Mesodermal cell (in vitro differentiated cells): ENCODE measurements around the gene SNAPC5.
"Not testable (repeated sequence)": the region's sequence is repeated elsewhere in the genome, so short reads cannot be mapped to it uniquely, and the experiment has no call there.

Experiments used
- H3K27ac ChIP-seq: 2 replicates; pipeline ENCODE4 v1.7.0; 2013; ENCODE audit warnings: mild to moderate bottlenecking, low read depth, low read length, moderate library complexity; ENCODE audit not compliant: severe bottlenecking
- H3K36me3 ChIP-seq: 2 replicates; pipeline ENCODE4 v1.7.1; 2013; ENCODE audit warnings: mild to moderate bottlenecking, low read length, moderate library complexity; ENCODE audit not compliant: control insufficient read depth, insufficient read depth
- H3K4me1 ChIP-seq: one replicate; pipeline ENCODE4 v1.7.1; 2013; ENCODE audit warnings: mild to moderate bottlenecking, low read length; ENCODE audit not compliant: insufficient read depth, control insufficient read depth, poor library complexity, severe bottlenecking
- H3K4me3 ChIP-seq: 2 replicates; pipeline ENCODE4 v1.7.0; 2013; ENCODE audit warnings: low read length, control low read depth, mild to moderate bottlenecking; ENCODE audit not compliant: insufficient read depth, poor library complexity, severe bottlenecking; ENCODE audit errors: extremely low read depth
- H3K9me3 ChIP-seq: 2 replicates; pipeline ENCODE4 v1.7.1; 2013; ENCODE audit warnings: mild to moderate bottlenecking, low read length, moderate library complexity; ENCODE audit not compliant: control insufficient read depth
- WGBS, 2 experiments: methylation state at CpG; one replicate each; pipeline ENCODE4 v1.1.5; 2013; ENCODE audit warnings: missing lambda C conversion rate in 2 of 2; ENCODE audit not compliant: insufficient coverage in 2 of 2; 5-methylcytosine and 5-hydroxymethylcytosine counted together

SNAPC5 gene

GRCh38 chr15:66505430-66505811, 7.9 kb upstream of the SNAPC5 start:
- Histone ChIP-seq H3K4me3 (peak overlapping the region; percentile 83), H3K9me3 (no peaks in the 10 kb centered on the region), H3K4me1 (peaks cover 7% of the 10 kb centered on the region), H3K36me3 (peaks cover 47% of the 10 kb centered on the region), H3K27ac (peak overlapping the region; percentile 94)
- 2 to 3% methylated on average over 11 to 12 of the region's 13 CpGs for WGBS, 2 experiments

- Histone ChIP-seq H3K4me3 (peak within 1 kb of the TSS; percentile 83), H3K27ac (peak within 1 kb of the TSS; percentile 94), H3K4me1 (peaks cover 7% of the 10 kb centered on the region), H3K36me3 (peaks cover 52% of the 10 kb centered on the region), H3K9me3 (no peaks in the 10 kb centered on the region)
- 0% methylated on average over 29 to 30 of the region's 46 CpGs for WGBS, 2 experiments
Observed at GRCh38 chr15:66504563-66505429, 7.2 kb upstream of the SNAPC5 start, which contains the start of the genes RPL4 and ZWILCH. TSS of gene RPL4 (minus strand) at chr15:66504855. CDS start at chr15:66504790, 65 bp downstream. TSS of gene ZWILCH (plus strand) at chr15:66505326. CDS start at chr15:66505339, 13 bp downstream.

- Histone ChIP-seq H3K4me1 (peaks cover 7% of the 10 kb centered on the region), H3K9me3 (no peaks in the 10 kb centered on the region), H3K36me3 (peaks cover 57% of the 10 kb centered on the region), H3K27ac (peak overlapping the region; percentile 94), H3K4me3 (peak overlapping the region; percentile 83)
- 0 to 1% methylated on average over 6 to 10 of the region's 12 CpGs for WGBS, 2 experiments
Observed at GRCh38 chr15:66503780-66504562, 6.4 kb upstream of the SNAPC5 start.

- H3K9me3 ChIP-seq, H3K4me1 ChIP-seq, H3K27ac ChIP-seq: not testable (repeated sequence)
- Histone ChIP-seq H3K4me3 (peak overlapping the region; percentile 83), H3K36me3 (peaks cover 57% of the 10 kb centered on the region)
- 37 to 72% methylated on average over 2 to 4 of the region's 13 CpGs for WGBS, 2 experiments
Observed at GRCh38 chr15:66503041-66503648, 5.6 kb upstream of the SNAPC5 start.

GRCh38 chr15:66502491-66502890, 4.9 kb upstream of the SNAPC5 start:
- peak overlapping the region; percentile 83 for H3K4me3 ChIP-seq
- 92 to 93% methylated on average over 5 to 10 of the region's 10 CpGs for WGBS, 2 experiments

GRCh38 chr15:66500346-66500745, 2.8 kb upstream of the SNAPC5 start:
- WGBS, 2 experiments = 97 to 100% methylated on average over 1 to 6 of the region's 7 CpGs
- H3K36me3 ChIP-seq = peaks cover 77% of the 10 kb centered on the region
- H3K9me3 ChIP-seq, H3K4me3 ChIP-seq, H3K27ac ChIP-seq, H3K4me1 ChIP-seq: not testable (repeated sequence)

More at GRCh38 chr15:66502491-66502890, 4.9 kb upstream of the SNAPC5 start:
- H3K4me1 ChIP-seq = peaks cover 7% of the 10 kb centered on the region
- H3K27ac ChIP-seq = peak overlapping the region; percentile 17
- peaks cover 59% of the 10 kb centered on the region for H3K36me3 ChIP-seq
- H3K9me3 ChIP-seq = no peaks in the 10 kb centered on the region

- WGBS, 2 experiments = 88 to 97% methylated on average over 3 of the region's 3 CpGs
- Histone ChIP-seq H3K4me3 (no peak overlapping the region), H3K9me3 (no peaks in the 10 kb centered on the region), H3K4me1 (peaks cover 4% of the 10 kb centered on the region), H3K36me3 (peaks cover 91% of the 10 kb centered on the region), H3K27ac (peak overlapping the region; percentile 85)
Observed at GRCh38 chr15:66498501-66499386, 1.2 kb upstream of the SNAPC5 start.

GRCh38 chr15:66496951-66497501, 536 bp downstream of the SNAPC5 start:
- Histone ChIP-seq H3K4me3 (peak overlapping the region; percentile 75), H3K36me3 (peaks cover 91% of the 10 kb centered on the region), H3K4me1 (peaks cover 4% of the 10 kb centered on the region), H3K9me3 (no peaks in the 10 kb centered on the region), H3K27ac (peak overlapping the region; percentile 78)
- WGBS, 2 experiments = 56 to 61% methylated on average over 17 of the region's 17 CpGs

- H3K4me1 ChIP-seq = no peaks in the 10 kb centered on the region
- H3K27ac ChIP-seq = no peak overlapping the region
- peaks cover 91% of the 10 kb centered on the region for H3K36me3 ChIP-seq
- no peak overlapping the region for H3K4me3 ChIP-seq
- 89% methylated on average over 1 of the region's 2 CpGs; no CpG with 5 or more reads in 1 of the 2 experiments for WGBS, 2 experiments
- H3K9me3 ChIP-seq = no peaks in the 10 kb centered on the region
Observed at GRCh38 chr15:66494262-66494661, 3.3 kb downstream of the SNAPC5 start.
